Measurements from ENCODE around the gene ACTRT2. TPM values are rescaled to one million over a fixed set of nuclear protein-coding genes. Genes with fewer than 3 reads are reported as not detected.

The ACTRT2 gene
- total and polyA plus RNA-seq, 2 experiments from 2014 or later, result not detected

DNA sequence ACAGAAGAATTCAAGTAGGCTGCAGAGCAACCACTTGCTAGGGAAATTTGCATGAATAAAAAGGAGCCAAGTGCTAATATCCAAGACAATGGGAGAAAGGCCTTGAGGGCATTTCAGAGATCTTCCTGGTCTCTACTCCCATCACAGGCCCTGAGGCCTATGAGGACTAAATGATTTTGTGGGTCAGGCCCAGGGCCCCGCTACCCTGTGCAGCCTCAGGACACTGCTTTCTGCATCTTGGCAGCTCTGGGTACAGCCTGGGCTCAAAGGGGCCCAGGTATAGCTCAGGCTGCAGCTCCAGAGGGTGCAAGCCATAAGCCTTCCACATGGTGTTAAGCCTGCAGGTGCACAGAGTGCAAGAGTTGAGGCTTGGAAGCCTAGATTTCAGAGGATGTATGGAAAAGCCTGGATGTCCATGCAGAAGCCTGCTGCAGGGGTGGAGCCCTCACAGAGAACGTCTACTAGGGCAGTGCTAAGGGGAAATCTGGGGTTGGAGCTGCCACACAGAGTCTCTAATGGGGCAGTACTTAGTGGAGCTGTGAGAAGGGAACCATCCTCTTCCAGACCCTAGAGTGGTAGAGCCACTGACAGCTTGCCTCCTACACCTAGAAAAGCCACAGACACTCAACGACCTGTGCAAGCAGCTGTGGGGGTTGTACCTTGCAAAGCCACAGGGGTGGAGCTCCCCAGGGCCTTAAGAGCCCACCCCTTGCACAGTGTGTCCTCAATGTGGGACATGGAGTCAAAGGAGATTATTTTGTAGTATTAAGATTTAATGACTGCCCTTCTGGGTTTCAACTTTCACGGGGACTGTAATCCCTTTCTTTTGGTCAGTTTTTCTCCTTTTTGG, 13.7 kb upstream of the ACTRT2 start:
- H3K27me3 ChIP-seq (replicated peaks; ENCODE audit: insufficient read depth), result peaks cover 4% of the 10 kb centered on the region; the same call in 1 of the 2 replicates
- H3K4me1 ChIP-seq (ENCODE audit: insufficient read depth), result no peaks in the 10 kb centered on the region
- WGBS, 2 experiments (ENCODE audit: low coverage in 1 of 2, low lambda C conversion rate in 2 of 2, missing lambda C conversion rate in 2 of 2), result 18 to 31% methylated on average over 4 of the region's 4 CpGs
- no peaks in the 10 kb centered on the region for H4K20me1 ChIP-seq (ENCODE audit: insufficient read depth)
- H2AFZ ChIP-seq, result no peak overlapping the region
- H3K27ac ChIP-seq, result no peak overlapping the region
- H3F3A ChIP-seq (ENCODE audit: insufficient read depth), result no peaks in the 10 kb centered on the region
- H3K9me3 ChIP-seq (ENCODE audit: low read depth), result no peaks in the 10 kb centered on the region
- no peak overlapping the region for H3K9ac ChIP-seq
- H3K79me2 ChIP-seq (ENCODE audit: insufficient read depth), result no peaks in the 10 kb centered on the region
- in situ Hi-C loops (cut with MboI), result loop anchor here (25.0 kb wide), 1 partner anchor 595 kb away; the partner anchor contains the start of gene PEX10
- TF ChIP-seq EZH2 (IDR thresholded peaks at IDR 0.05; ENCODE audit: insufficient read depth, poor library complexity, severe bottlenecking), result no peak
- TF ChIP-seq EZH2phosphoT487 (IDR thresholded peaks at IDR 0.05; ENCODE audit: insufficient read depth, low read depth), result no peak
- H3K4me3 ChIP-seq, result no peak overlapping the region
- H3K36me3 ChIP-seq (ENCODE audit: low read depth), result no peaks in the 10 kb centered on the region
- no peak for DNase-seq
- no peak overlapping the region for H3K4me2 ChIP-seq (ENCODE audit: unreplicated experiment)
- H3K9me2 ChIP-seq (ENCODE audit: insufficient read depth), result no peaks in the 10 kb centered on the region

DNA sequence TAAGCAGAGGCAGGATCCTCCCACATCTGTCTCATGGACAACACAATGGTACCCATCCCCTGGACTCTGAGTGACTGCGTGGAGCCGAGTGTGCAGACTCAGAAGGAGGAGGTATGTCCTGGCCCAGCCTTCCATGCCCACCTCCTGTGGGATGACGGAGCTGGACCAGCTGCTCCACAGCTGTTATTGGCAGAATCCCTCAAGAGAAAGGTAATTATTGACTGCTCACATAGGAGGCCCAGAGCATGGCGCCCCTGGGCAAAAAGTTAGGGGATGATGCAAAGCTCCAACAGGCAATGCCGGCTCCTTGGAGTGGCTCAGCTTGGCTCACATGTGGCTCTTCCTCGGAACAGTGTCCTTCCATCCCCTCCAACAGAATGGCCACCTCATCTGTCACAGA, 12.2 kb upstream of the ACTRT2 start:
- TF ChIP-seq EZH2 (IDR thresholded peaks at IDR 0.05; ENCODE audit: insufficient read depth, poor library complexity, severe bottlenecking) (no peak), EZH2phosphoT487 (IDR thresholded peaks at IDR 0.05; ENCODE audit: insufficient read depth, low read depth) (no peak)
- WGBS, 2 experiments (ENCODE audit: low coverage in 1 of 2, low lambda C conversion rate in 2 of 2, missing lambda C conversion rate in 2 of 2), result 34 to 37% methylated on average over 6 of the region's 6 CpGs
- Histone ChIP-seq H3F3A (ENCODE audit: insufficient read depth) (no peaks in the 10 kb centered on the region), H3K9me2 (ENCODE audit: insufficient read depth) (no peaks in the 10 kb centered on the region), H2AFZ (no peak overlapping the region), H4K20me1 (ENCODE audit: insufficient read depth) (no peaks in the 10 kb centered on the region), H3K4me3 (no peak overlapping the region), H3K4me1 (ENCODE audit: insufficient read depth) (no peaks in the 10 kb centered on the region), H3K79me2 (ENCODE audit: insufficient read depth) (no peaks in the 10 kb centered on the region), H3K4me2 (ENCODE audit: unreplicated experiment) (no peak overlapping the region), H3K27me3 (replicated peaks; ENCODE audit: insufficient read depth) (peaks cover 10% of the 10 kb centered on the region; the same call in 1 of the 2 replicates), H3K9ac (no peak overlapping the region), H3K27ac (no peak overlapping the region), H3K36me3 (ENCODE audit: low read depth) (no peaks in the 10 kb centered on the region), H3K9me3 (ENCODE audit: low read depth) (no peaks in the 10 kb centered on the region)
- in situ Hi-C loops (cut with MboI), result loop anchor here (25.0 kb wide), 1 partner anchor 597 kb away; the partner anchor contains the start of gene PEX10
- DNase-seq, result no peak

DNA sequence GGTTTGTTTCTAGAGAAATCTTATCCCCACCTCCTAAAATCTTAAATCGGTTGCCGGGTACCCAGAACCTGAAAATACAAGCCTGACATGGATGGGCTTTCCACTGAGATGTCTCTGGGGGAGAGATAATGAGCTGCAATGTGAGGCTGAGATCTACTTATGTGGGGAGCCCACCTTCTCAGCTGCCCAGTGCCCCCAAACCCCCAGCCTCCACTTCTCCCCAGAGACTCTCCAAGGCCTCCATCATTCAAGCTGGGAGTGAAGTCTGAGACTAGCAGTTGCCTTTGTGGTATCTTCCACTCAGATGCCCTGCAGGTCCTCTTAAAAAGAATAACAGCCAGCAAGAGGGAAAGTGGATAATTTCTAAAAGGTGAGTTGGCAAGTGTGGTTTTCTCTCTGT, 11.7 kb upstream of the ACTRT2 start:
- H3K27me3 ChIP-seq (replicated peaks; ENCODE audit: insufficient read depth), result peaks cover 13% of the 10 kb centered on the region
- H3K9ac ChIP-seq, result no peak overlapping the region
- TF ChIP-seq EZH2 (IDR thresholded peaks at IDR 0.05; ENCODE audit: insufficient read depth, poor library complexity, severe bottlenecking) (no peak), EZH2phosphoT487 (IDR thresholded peaks at IDR 0.05; ENCODE audit: insufficient read depth, low read depth) (no peak)
- no peaks in the 10 kb centered on the region for H3K79me2 ChIP-seq (ENCODE audit: insufficient read depth)
- in situ Hi-C loops (cut with MboI), result loop anchor here (25.0 kb wide), 1 partner anchor 597 kb away; the partner anchor contains the start of gene PEX10
- H3K4me2 ChIP-seq (ENCODE audit: unreplicated experiment), result no peak overlapping the region
- no peaks in the 10 kb centered on the region for H4K20me1 ChIP-seq (ENCODE audit: insufficient read depth)
- H3K4me3 ChIP-seq, result no peak overlapping the region
- H3F3A ChIP-seq (ENCODE audit: insufficient read depth), result no peaks in the 10 kb centered on the region
- H3K27ac ChIP-seq, result no peak overlapping the region
- H3K4me1 ChIP-seq (ENCODE audit: insufficient read depth), result no peaks in the 10 kb centered on the region
- DNase-seq, result no peak
- WGBS, 2 experiments (ENCODE audit: low coverage in 1 of 2, low lambda C conversion rate in 2 of 2, missing lambda C conversion rate in 2 of 2), result 72 to 83% methylated on average over 2 of the region's 2 CpGs
- H3K9me2 ChIP-seq (ENCODE audit: insufficient read depth), result no peaks in the 10 kb centered on the region
- H3K9me3 ChIP-seq (ENCODE audit: low read depth), result no peaks in the 10 kb centered on the region
- H2AFZ ChIP-seq, result no peak overlapping the region
- no peaks in the 10 kb centered on the region for H3K36me3 ChIP-seq (ENCODE audit: low read depth)

DNA sequence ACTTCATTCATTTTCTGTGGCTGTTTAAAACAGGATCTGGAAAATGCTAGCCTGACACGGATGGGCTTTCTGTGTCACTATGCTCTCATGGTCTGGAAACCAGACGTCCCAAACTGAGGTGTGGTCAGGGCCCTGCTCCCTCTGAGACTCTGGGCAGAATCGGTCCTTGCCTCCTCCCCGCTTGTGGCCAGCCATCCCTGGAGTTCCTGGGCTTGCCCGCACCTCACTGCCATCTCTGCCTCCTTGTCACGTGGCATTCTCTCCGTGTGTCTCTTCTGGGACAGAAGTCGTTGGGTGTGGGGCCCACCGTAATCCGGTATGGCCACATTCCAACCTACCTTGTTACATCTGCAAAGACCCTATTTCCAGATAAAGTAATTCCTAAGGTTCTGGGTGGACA, 10.1 kb upstream of the ACTRT2 start:
- DNase-seq, result no peak
- H3K4me1 ChIP-seq (ENCODE audit: insufficient read depth), result no peaks in the 10 kb centered on the region
- H3F3A ChIP-seq (ENCODE audit: insufficient read depth), result no peaks in the 10 kb centered on the region
- no peak overlapping the region for H3K4me3 ChIP-seq
- no peaks in the 10 kb centered on the region for H4K20me1 ChIP-seq (ENCODE audit: insufficient read depth)
- H3K27ac ChIP-seq, result no peak overlapping the region
- no peak overlapping the region for H2AFZ ChIP-seq
- H3K4me2 ChIP-seq (ENCODE audit: unreplicated experiment), result no peak overlapping the region
- no peaks in the 10 kb centered on the region for H3K36me3 ChIP-seq (ENCODE audit: low read depth)
- H3K27me3 ChIP-seq (replicated peaks; ENCODE audit: insufficient read depth), result peaks cover 13% of the 10 kb centered on the region
- in situ Hi-C loops (cut with MboI), result loop anchor here (10.0 to 25.0 kb wide), 2 partner anchors 404 to 599 kb away; partner anchors contain the start of gene PEX10
- no peak overlapping the region for H3K9ac ChIP-seq
- 34 to 38% methylated on average over 10 of the region's 10 CpGs for WGBS, 2 experiments (ENCODE audit: low coverage in 1 of 2, low lambda C conversion rate in 2 of 2, missing lambda C conversion rate in 2 of 2)
- no peaks in the 10 kb centered on the region for H3K9me3 ChIP-seq (ENCODE audit: low read depth)
- H3K79me2 ChIP-seq (ENCODE audit: insufficient read depth), result no peaks in the 10 kb centered on the region
- TF ChIP-seq EZH2phosphoT487 (IDR thresholded peaks at IDR 0.05; ENCODE audit: insufficient read depth, low read depth) (no peak), EZH2 (IDR thresholded peaks at IDR 0.05; ENCODE audit: insufficient read depth, poor library complexity, severe bottlenecking) (no peak)
- no peaks in the 10 kb centered on the region for H3K9me2 ChIP-seq (ENCODE audit: insufficient read depth)
